ENCODE data around the gene SF3A2.

DNA sequence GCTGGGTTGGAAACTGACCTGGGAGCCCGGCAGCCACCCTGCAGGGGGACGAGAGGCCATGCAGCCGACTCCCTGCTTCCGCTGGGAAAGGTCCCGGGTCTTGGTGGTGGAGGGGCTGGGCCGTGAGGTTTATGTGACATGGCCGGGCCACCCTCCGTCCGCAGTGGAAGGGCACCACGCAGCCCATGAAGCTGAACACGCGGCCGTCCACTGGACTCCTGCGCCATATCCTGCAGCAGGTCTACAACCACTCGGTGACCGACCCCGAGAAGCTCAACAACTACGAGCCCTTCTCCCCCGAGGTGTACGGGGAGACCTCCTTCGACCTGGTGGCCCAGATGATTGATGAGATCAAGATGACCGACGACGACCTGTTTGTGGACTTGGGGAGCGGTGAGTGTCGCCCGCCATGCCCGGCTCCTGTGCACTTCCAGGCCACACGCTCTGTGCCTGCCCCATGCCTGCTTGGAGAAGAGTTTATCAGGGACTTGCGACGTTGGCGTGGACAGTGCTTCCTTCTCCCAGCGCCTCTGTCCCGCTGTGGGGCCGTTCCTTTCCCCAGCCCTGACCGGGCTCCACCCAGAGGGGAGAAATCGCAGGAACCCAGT, 45.7 kb upstream of the SF3A2 start:
- TF ChIP-seq, protein P1, sequence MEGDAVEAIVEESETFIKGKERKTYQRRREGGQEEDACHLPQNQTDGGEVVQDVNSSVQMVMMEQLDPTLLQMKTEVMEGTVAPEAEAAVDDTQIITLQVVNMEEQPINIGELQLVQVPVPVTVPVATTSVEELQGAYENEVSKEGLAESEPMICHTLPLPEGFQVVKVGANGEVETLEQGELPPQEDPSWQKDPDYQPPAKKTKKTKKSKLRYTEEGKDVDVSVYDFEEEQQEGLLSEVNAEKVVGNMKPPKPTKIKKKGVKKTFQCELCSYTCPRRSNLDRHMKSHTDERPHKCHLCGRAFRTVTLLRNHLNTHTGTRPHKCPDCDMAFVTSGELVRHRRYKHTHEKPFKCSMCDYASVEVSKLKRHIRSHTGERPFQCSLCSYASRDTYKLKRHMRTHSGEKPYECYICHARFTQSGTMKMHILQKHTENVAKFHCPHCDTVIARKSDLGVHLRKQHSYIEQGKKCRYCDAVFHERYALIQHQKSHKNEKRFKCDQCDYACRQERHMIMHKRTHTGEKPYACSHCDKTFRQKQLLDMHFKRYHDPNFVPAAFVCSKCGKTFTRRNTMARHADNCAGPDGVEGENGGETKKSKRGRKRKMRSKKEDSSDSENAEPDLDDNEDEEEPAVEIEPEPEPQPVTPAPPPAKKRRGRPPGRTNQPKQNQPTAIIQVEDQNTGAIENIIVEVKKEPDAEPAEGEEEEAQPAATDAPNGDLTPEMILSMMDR (IDR thresholded peaks at IDR 0.05; ENCODE audit: low read depth, low read length): no peak
- TF ChIP-seq POLR2A (IDR thresholded peaks at IDR 0.05; ENCODE audit: extremely low read depth, insufficient read length) (no peak), MYC (IDR thresholded peaks at IDR 0.05; ENCODE audit: low read depth, low read length) (no peak)
- TF ChIP-seq, protein P2, sequence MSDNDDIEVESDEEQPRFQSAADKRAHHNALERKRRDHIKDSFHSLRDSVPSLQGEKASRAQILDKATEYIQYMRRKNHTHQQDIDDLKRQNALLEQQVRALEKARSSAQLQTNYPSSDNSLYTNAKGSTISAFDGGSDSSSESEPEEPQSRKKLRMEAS (IDR thresholded peaks at IDR 0.05; ENCODE audit: low read depth, low read length): no peak
